GM21423 (cell line): ENCODE measurements around the gene LIME1.
"Not testable (repeated sequence)": the region's sequence is repeated elsewhere in the genome, so short reads cannot be mapped to it uniquely, and the experiment has no call there.

Experiments used
- ATAC-seq: cut with Tn5 transposase; IDR thresholded peaks from one replicate; pipeline ENCODE4 v1.9.1; 2021; ENCODE audit warnings: mild to moderate bottlenecking, moderate library complexity; ENCODE audit not compliant: unreplicated experiment

LIME1 gene

GRCh38 chr20:63769891-63770474 is 33.5 kb downstream of the LIME1 start:
- ATAC-seq = no peak

- no peak for ATAC-seq
Observed at GRCh38 chr20:63771046-63771707, 34.7 kb downstream of the LIME1 start.

GRCh38 chr20:63772781-63773518 is 36.5 kb downstream of the LIME1 start:
- ATAC-seq = no peak

- no peak for ATAC-seq
Observed at GRCh38 chr20:63773571-63774241, 37.2 kb downstream of the LIME1 start.

- ATAC-seq = no peak
Observed at GRCh38 chr20:63774306-63774705, 37.8 kb downstream of the LIME1 start.

GRCh38 chr20:63775096-63775978 is 38.9 kb downstream of the LIME1 start:
- ATAC-seq = no peak

- ATAC-seq = not testable (repeated sequence)
Observed at GRCh38 chr20:63776875-63777274, 40.4 kb downstream of the LIME1 start.

- ATAC-seq = no peak
Observed at GRCh38 chr20:63777614-63778013, 41.1 kb downstream of the LIME1 start.

- ATAC-seq = no peak
Observed at GRCh38 chr20:63778034-63778752, 41.7 kb downstream of the LIME1 start.

GRCh38 chr20:63778857-63779256 is 42.4 kb downstream of the LIME1 start:
- ATAC-seq = no peak

- no peak for ATAC-seq
Observed at GRCh38 chr20:63781181-63781580, 44.7 kb downstream of the LIME1 start.

- no peak for ATAC-seq
Observed at GRCh38 chr20:63782051-63782471, 45.6 kb downstream of the LIME1 start.

GRCh38 chr20:63782521-63782971 is 46.1 kb downstream of the LIME1 start:
- ATAC-seq = no peak

- no peak for ATAC-seq
Observed at GRCh38 chr20:63783970-63784369, 47.5 kb downstream of the LIME1 start.

- ATAC-seq = no peak
Observed at GRCh38 chr20:63785691-63786131, 49.2 kb downstream of the LIME1 start.

- no peak for ATAC-seq
Observed at GRCh38 chr20:63787302-63787701, 50.8 kb downstream of the LIME1 start.

- ATAC-seq = no peak
Observed at GRCh38 chr20:63787749-63788148, 51.3 kb downstream of the LIME1 start.
